Fibroblast of mammary gland (primary cell): ENCODE measurements around the gene KLRF1.

Experiments
- DNase-seq: peaks from one replicate; pipeline ENCODE4 v3.0.0-alpha.2; 2010; ENCODE audit warnings: low read depth
- H3K4me3 ChIP-seq: 2 replicates; pipeline ENCODE4 v1.5.1; 2011; ENCODE audit warnings: low read depth, mild to moderate bottlenecking, low read length, moderate library complexity; ENCODE audit not compliant: control insufficient read depth
- TF ChIP-seq, protein P1 (sequence below): conservative IDR thresholded peaks from 2 replicates; pipeline ENCODE4 v1.5.1; 2011; ENCODE audit warnings: low read depth, low read length, inconsistent platforms; ENCODE audit not compliant: control insufficient read depth, insufficient read depth

Gene KLRF1

DNA sequence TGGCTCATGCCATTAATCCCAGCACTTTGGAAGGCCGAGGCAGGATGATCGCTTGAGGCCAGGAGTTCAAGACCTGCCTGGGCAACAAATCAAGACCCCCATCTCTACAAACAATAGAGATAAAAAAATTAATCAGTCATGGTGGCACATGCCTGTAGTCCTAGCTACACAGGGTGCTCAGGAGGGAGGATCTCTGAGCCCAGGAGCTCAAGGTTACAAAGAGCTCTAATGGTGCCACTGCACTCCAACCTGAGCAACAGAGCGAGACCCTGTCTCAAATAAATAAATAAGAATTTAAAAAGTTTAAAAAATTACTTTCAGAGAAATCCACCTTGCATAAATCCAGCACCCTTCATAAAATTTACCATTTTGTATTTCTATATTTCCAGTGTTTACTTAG is 2.2 kb downstream of the KLRF1 start:
- no peak overlapping the region for H3K4me3 ChIP-seq
- TF ChIP-seq, protein P1, sequence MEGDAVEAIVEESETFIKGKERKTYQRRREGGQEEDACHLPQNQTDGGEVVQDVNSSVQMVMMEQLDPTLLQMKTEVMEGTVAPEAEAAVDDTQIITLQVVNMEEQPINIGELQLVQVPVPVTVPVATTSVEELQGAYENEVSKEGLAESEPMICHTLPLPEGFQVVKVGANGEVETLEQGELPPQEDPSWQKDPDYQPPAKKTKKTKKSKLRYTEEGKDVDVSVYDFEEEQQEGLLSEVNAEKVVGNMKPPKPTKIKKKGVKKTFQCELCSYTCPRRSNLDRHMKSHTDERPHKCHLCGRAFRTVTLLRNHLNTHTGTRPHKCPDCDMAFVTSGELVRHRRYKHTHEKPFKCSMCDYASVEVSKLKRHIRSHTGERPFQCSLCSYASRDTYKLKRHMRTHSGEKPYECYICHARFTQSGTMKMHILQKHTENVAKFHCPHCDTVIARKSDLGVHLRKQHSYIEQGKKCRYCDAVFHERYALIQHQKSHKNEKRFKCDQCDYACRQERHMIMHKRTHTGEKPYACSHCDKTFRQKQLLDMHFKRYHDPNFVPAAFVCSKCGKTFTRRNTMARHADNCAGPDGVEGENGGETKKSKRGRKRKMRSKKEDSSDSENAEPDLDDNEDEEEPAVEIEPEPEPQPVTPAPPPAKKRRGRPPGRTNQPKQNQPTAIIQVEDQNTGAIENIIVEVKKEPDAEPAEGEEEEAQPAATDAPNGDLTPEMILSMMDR, result no peak
- no peak for DNase-seq

DNA sequence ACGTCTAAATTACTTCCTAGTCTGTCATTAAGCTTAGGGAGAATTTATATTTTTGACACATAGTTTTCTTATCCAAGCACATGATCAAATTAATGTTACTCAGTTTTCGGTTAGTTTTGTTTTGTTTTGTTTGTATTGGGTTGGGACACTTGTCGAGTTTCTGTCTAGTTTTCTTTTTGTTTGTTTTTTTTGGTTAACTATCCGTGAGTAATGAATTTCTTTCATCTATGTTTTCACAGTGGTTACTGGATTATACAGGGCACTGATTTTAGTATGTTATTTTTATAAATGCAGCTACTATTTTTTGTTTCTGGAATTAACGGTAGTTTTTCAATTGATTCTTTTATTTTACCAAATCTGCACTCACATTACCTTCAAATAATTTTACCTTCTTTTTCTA is 2.7 kb downstream of the KLRF1 start:
- DNase-seq, result no peak
- H3K4me3 ChIP-seq, result no peak overlapping the region
- TF ChIP-seq, protein P1, result no peak

DNA sequence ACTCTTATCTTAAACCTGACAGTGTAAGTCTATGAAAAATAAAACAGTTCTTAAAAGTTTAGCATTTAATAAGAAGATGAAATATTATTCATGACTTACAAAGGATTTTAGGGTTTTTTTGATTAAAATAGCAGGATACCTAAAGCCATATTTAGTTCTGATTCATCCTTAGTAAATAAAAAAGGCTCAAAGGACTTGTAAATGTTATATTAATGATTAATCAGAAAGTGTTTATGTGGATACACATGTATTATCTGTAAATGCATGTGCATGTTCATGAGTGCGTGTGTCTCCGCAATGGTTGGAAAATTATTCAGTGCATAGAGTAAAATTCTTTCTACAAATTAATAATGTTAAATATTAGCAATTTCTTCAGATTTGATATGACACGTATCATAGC is 4.4 kb downstream of the KLRF1 start:
- H3K4me3 ChIP-seq, result no peak overlapping the region
- no peak for DNase-seq
- TF ChIP-seq, protein P1, result no peak

DNA sequence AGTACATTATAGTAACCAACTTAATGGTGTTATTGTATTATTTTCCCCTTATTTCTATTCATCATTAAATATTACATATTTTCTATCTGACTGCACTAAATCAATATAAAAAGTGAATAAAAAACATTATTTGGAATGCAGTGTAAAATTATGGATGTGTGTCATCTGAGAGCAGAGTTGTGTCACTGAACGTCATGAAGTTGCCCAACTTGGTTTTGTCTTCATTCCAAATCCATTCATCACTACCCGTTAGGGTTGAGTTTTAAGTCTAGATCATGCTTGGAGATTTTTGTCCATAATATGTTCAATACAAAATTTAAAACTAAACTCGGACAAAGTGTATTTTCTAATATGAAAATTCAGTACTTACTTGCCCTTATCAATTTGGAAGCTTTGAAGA is 16.1 kb downstream of the KLRF1 start:
- no peak overlapping the region for H3K4me3 ChIP-seq
- DNase-seq, result peak; percentile 56
- TF ChIP-seq, protein P1, result no peak

DNA sequence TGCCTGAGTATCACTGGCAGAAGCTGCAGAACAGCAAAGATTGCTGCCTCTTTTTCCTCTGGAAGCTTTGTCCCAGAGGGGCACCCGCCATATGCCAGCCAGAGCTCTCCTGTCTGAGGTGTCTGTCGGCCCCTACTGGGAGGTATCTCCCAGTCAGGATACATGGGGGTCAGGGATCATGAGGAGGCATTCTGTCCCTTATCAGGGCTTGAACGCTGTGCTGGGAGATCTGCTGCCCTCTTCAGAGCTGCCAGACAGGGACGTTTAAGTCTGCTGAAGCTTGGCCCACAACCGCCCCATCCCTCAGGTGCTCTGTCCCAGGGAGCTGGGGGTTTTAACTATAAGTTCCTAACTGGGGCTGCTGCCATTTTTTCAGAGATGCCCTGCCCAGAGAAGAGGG is 21.6 kb downstream of the KLRF1 start:
- H3K4me3 ChIP-seq, result no peak overlapping the region
- no peak for DNase-seq
- TF ChIP-seq, protein P1, result no peak

DNA sequence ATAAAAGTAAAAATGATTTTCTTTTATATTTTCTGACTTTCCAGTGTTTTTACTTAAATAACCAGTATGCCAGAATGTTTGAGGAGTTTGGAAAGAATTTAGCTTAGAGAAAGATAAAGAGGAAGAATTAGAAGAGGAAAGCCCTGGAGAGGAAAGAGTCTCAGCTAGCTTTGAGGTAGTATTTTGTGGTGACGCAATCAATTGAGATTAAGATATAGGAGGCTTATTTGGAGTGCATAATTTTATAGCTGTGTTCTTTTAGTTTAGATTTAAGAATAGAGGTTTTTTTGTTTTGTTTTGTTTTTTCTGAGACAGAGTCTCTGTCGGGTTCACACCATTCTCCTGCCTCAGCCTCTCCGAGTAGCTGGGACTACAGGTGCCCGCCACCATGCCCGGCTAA is 23.8 kb downstream of the KLRF1 start:
- DNase-seq, result no peak
- TF ChIP-seq, protein P1, result no peak
- H3K4me3 ChIP-seq, result no peak overlapping the region

DNA sequence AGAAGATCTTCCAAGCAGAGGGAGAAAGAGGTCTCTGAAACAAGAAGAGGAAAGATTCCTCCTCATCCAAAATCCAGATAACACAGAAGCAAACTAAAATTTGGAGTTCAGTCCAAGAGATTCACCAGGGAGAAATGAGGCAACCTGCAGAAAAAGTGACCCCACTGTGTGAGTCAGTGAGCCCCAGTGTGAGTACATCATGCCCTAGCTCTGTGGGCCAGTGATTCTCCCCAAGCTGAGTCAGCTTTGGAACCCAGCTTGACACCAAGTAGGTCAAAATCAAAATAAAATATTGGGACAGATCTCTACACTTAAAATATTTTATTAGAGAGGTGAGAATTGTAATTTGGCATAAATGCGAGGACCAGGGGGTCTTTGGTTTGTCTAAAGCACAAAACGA is 24.6 kb downstream of the KLRF1 start:
- peak; percentile 32 for DNase-seq
- no peak overlapping the region for H3K4me3 ChIP-seq
- TF ChIP-seq, protein P1, result no peak
